Thymus (tissue), 11 donors: ENCODE measurements around the gene SP2. TPM values are rescaled to one million over a fixed set of nuclear protein-coding genes. Genes with fewer than 3 reads are reported as not detected.

Source experiments
- DNase-seq, 9 donors: peaks; one replicate each; pipeline ENCODE4 v3.0.0-alpha.2; 2013; ENCODE audit warnings: low spot score in 9 of 9, low read depth in 6 of 9, missing footprints in 1 of 9
- H3K27ac ChIP-seq, 2 donors: one replicate each; pipeline ENCODE4 v1.5.1; 2013; ENCODE audit warnings: control low read depth in 1 of 2, low read depth in 1 of 2, low read length in 1 of 2, mild to moderate bottlenecking in 1 of 2, moderate library complexity in 1 of 2
- H3K27me3 ChIP-seq, 2 donors: one replicate each; pipeline ENCODE4 v1.5.1; 2013; ENCODE audit warnings: low read length in 1 of 2; ENCODE audit not compliant: control insufficient read depth in 2 of 2, insufficient read depth in 1 of 2
- H3K36me3 ChIP-seq, 2 donors: one replicate each; pipeline ENCODE4 v1.5.1; 2013; ENCODE audit warnings: low read length in 1 of 2, mild to moderate bottlenecking in 1 of 2, moderate library complexity in 1 of 2; ENCODE audit not compliant: control insufficient read depth in 2 of 2, insufficient read depth in 2 of 2
- H3K4me1 ChIP-seq, 2 donors: one replicate each; pipeline ENCODE4 v1.5.1; 2013; ENCODE audit warnings: low read length in 2 of 2; ENCODE audit not compliant: control insufficient read depth in 2 of 2, insufficient read depth in 2 of 2
- H3K4me3 ChIP-seq, 2 donors: one replicate each; pipeline ENCODE4 v1.5.1; 2013; ENCODE audit warnings: low read length in 2 of 2, control low read depth in 1 of 2, mild to moderate bottlenecking in 1 of 2
- H3K9me3 ChIP-seq, 2 donors: one replicate each; pipeline ENCODE4 v1.5.1; 2013; ENCODE audit warnings: low read length in 1 of 2, mild to moderate bottlenecking in 1 of 2; ENCODE audit not compliant: control insufficient read depth in 2 of 2, insufficient read depth in 1 of 2
- WGBS: extraction: QIAGEN DNeasy Blood & Tissue Kit; methylation state at CpG from one replicate; pipeline ENCODE4 v1.1.7; 2013; 5-methylcytosine and 5-hydroxymethylcytosine counted together
- polyA plus RNA-seq: library from polyadenylated mRNA; stranded (reverse); fragments of 200-250 nt; gene quantifications from one replicate; pipeline ENCODE4 v1.2.3, GENCODE V29; 2013
- total RNA-seq: library from RNA; stranded (reverse); fragments of 120-200 nt; gene quantifications from one replicate; pipeline ENCODE4 v1.2.4, GENCODE V29; 2013
- donor health status: healthy.

The SP2 gene
- total and polyA plus RNA-seq, 2 donors: 1.3 to 10.6 TPM

DNA sequence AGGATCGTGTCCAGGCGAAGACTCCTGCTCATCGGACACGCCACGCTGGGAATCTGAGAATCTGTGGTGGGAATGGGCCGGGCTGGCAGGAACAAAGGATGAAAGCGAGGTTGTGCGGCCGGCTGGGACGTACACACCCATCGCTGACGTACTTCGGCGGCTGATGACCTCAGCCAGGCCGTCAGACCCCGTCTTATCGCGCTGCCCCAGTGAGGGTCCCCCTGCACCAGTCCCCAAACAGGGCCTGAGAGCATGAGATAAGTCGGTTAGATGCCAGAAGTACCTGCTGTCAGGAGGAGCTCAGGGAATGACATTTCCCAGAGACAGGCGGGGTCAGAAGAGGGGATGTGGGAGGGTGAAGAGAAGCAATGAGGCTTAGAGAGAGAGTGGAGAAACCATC, 29.1 kb upstream of the SP2 start:
- peaks cover 17 to 42% of the 10 kb centered on the region in 2 donors for H3K27me3 ChIP-seq
- peaks cover 0 to under 1% of the 10 kb centered on the region in 2 donors for H3K9me3 ChIP-seq
- H3K4me3 ChIP-seq: no peak overlapping the region
- no peak for DNase-seq
- H3K4me1 ChIP-seq: peaks cover 3 to 42% of the 10 kb centered on the region in 2 donors
- WGBS: 92% methylated on average over 20 of the region's 20 CpGs
- peak overlapping the region in 1 of 2 donors; percentile 8 for H3K27ac ChIP-seq
- H3K36me3 ChIP-seq: no peaks in the 10 kb centered on the region

DNA sequence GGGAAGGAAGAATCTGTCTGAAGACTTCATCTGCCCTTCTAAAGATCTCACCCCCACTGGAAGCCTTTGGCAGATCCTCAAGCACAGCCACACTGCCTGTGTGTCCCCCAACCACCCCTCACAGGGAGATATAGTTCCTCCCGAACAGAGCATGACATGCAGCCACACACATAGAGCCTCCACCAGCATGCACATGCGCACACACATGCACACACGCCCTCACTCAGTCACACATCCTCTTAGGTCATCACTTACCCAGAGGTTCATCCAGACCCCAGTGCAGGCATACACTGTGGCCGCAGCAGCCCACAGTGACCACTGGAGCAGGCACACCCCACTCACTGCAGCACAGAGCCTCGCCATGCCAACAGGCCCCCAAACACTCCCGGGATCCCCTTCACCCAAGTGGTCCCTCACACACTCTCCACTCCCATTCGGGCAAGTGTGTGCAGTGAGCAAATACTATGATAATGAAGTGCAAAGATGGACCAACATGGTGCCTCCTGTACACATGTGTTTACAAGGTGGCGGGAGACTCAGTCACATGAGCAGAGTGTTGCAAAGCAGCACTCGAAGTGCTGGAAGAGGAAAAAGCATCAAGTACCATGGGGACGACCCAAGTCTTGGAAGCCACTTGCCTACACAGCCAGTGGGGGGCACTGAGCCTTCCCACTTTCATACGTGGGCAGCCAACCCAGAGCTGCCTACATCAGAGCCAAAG, 28.1 kb upstream of the SP2 start:
- Histone ChIP-seq H3K4me1 (peaks cover 3 to 46% of the 10 kb centered on the region in 2 donors), H3K4me3 (no peak overlapping the region), H3K36me3 (no peaks in the 10 kb centered on the region), H3K27me3 (peaks cover 26 to 52% of the 10 kb centered on the region in 2 donors), H3K9me3 (peaks cover 0 to 3% of the 10 kb centered on the region in 2 donors), H3K27ac (no peak overlapping the region)
- WGBS: 95% methylated on average over 11 of the region's 11 CpGs
- no peak for DNase-seq

- Histone ChIP-seq H3K4me3 (no peak overlapping the region), H3K9me3 (peaks cover 0 to 3% of the 10 kb centered on the region in 2 donors), H3K27ac (no peak overlapping the region), H3K27me3 (peaks cover 29 to 60% of the 10 kb centered on the region in 2 donors), H3K4me1 (peaks cover 3 to 53% of the 10 kb centered on the region in 2 donors), H3K36me3 (no peaks in the 10 kb centered on the region)
- no peak for DNase-seq
- WGBS: 60% methylated on average over 2 of the region's 2 CpGs
Measured at GRCh38 chr17:47869114-47869513, 26.9 kb upstream of the SP2 start.

DNA sequence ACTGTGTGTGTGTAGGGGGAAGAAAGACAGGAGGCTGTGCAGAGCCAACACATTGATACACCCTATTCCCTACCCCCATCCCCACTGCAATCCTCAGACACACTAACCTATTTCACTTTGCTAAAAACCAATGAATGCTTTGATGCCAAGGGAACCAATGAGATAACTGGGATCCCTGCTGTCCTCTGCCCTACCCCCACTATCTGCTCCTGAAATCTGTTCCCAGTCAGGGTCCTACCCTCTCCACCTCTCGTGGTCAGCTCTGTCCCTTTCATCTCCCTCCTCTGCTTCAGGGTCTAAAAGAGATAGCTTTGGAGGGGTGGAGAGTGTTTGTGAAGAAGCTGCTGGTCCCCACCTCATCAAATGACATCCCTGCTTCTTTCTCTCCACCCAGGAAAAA, 26.0 kb upstream of the SP2 start:
- no peak overlapping the region for H3K4me3 ChIP-seq
- DNase-seq: no peak
- 73% methylated on average over 1 of the region's 1 CpG for WGBS
- peaks cover under 1 to 55% of the 10 kb centered on the region in 2 donors for H3K4me1 ChIP-seq
- H3K27ac ChIP-seq: no peak overlapping the region
- peaks cover 0 to 3% of the 10 kb centered on the region in 2 donors for H3K9me3 ChIP-seq
- H3K27me3 ChIP-seq: peaks cover 29 to 60% of the 10 kb centered on the region in 2 donors
- H3K36me3 ChIP-seq: no peaks in the 10 kb centered on the region

GRCh38 chr17:47871048-47871447, 25.0 kb upstream of the SP2 start:
- H3K27ac ChIP-seq: no peak overlapping the region
- H3K9me3 ChIP-seq: peaks cover 0 to 3% of the 10 kb centered on the region in 2 donors
- peaks cover 0 to 52% of the 10 kb centered on the region in 2 donors for H3K4me1 ChIP-seq
- DNase-seq: no peak
- H3K27me3 ChIP-seq: peaks cover 29 to 63% of the 10 kb centered on the region in 2 donors
- H3K4me3 ChIP-seq: no peak overlapping the region
- no peaks in the 10 kb centered on the region for H3K36me3 ChIP-seq

- H3K4me3 ChIP-seq: no peak overlapping the region
- H3K4me1 ChIP-seq: peaks cover 0 to 44% of the 10 kb centered on the region in 2 donors
- H3K36me3 ChIP-seq: no peaks in the 10 kb centered on the region
- WGBS: 22% methylated on average over 29 of the region's 29 CpGs
- peaks cover 0 to 3% of the 10 kb centered on the region in 2 donors for H3K9me3 ChIP-seq
- no peak for DNase-seq
- peak overlapping the region; percentile 62 to 76 for H3K27ac ChIP-seq
- peaks cover 29 to 58% of the 10 kb centered on the region in 2 donors for H3K27me3 ChIP-seq
Measured at GRCh38 chr17:47872019-47872650, 23.9 kb upstream of the SP2 start.

GRCh38 chr17:47872651-47873161, 23.3 kb upstream of the SP2 start:
- Histone ChIP-seq H3K27me3 (peaks cover 29 to 62% of the 10 kb centered on the region in 2 donors), H3K4me3 (no peak overlapping the region), H3K9me3 (peaks cover 0 to 3% of the 10 kb centered on the region in 2 donors), H3K27ac (peak overlapping the region; percentile 62 to 76), H3K4me1 (peaks cover 0 to 44% of the 10 kb centered on the region in 2 donors), H3K36me3 (no peaks in the 10 kb centered on the region)
- DNase-seq: no peak
- 72% methylated on average over 15 of the region's 15 CpGs for WGBS

- H3K27ac ChIP-seq: no peak overlapping the region
- peaks cover 0 to 50% of the 10 kb centered on the region in 2 donors for H3K4me1 ChIP-seq
- no peak for DNase-seq
- peaks cover 0 to 3% of the 10 kb centered on the region in 2 donors for H3K9me3 ChIP-seq
- H3K27me3 ChIP-seq: peaks cover 30 to 64% of the 10 kb centered on the region in 2 donors
- H3K4me3 ChIP-seq: no peak overlapping the region
- 92% methylated on average over 4 of the region's 4 CpGs for WGBS
- H3K36me3 ChIP-seq: no peaks in the 10 kb centered on the region
Measured at GRCh38 chr17:47873200-47874090, 22.6 kb upstream of the SP2 start.
